Liver (tissue), 9 donors: Measurements from ENCODE around the gene NR2C1. TPM values are rescaled to one million over a fixed set of nuclear protein-coding genes. Genes with fewer than 3 reads are reported as not detected.

Experiments
- DNase-seq: peaks from one replicate; pipeline ENCODE4 v3.0.0-alpha.2; 2017; ENCODE audit warnings: low spot score
- H3K27ac ChIP-seq, 2 donors: one replicate each; pipeline ENCODE4 v1.7.0; 2013; ENCODE audit warnings: inconsistent platforms in 2 of 2, low read length in 2 of 2, control low read depth in 1 of 2, low read depth in 1 of 2, mild to moderate bottlenecking in 1 of 2
- H3K27me3 ChIP-seq, 4 donors: one replicate each; pipeline versions ENCODE4 v1.6.1 to v1.7.0; 2013; ENCODE audit warnings: low read length in 3 of 4, inconsistent platforms in 1 of 4, mild to moderate bottlenecking in 1 of 4, moderate library complexity in 1 of 4; ENCODE audit not compliant: control insufficient read depth in 4 of 4, insufficient read depth in 4 of 4
- H3K36me3 ChIP-seq, 4 donors: one replicate each; pipeline versions ENCODE4 v1.6.1 to v1.7.0; 2013; ENCODE audit warnings: low read length in 3 of 4, mild to moderate bottlenecking in 3 of 4, low read depth in 1 of 4, moderate library complexity in 1 of 4; ENCODE audit not compliant: control insufficient read depth in 4 of 4, insufficient read depth in 3 of 4
- H3K4me1 ChIP-seq, 4 donors: one replicate each; pipeline versions ENCODE4 v1.6.1 to v1.7.0; 2013; ENCODE audit warnings: low read length in 3 of 4, mild to moderate bottlenecking in 3 of 4, moderate library complexity in 1 of 4; ENCODE audit not compliant: control insufficient read depth in 4 of 4, insufficient read depth in 4 of 4
- H3K4me3 ChIP-seq, 3 donors: one replicate each; pipeline versions ENCODE4 v1.6.1 to v1.7.0; 2013; ENCODE audit warnings: low read length in 3 of 3, control low read depth in 1 of 3, low read depth in 1 of 3, mild to moderate bottlenecking in 1 of 3
- H3K9ac ChIP-seq, 2 donors: one replicate each; pipeline ENCODE4 v1.7.0; 2013; ENCODE audit warnings: low read length in 2 of 2, mild to moderate bottlenecking in 2 of 2, moderate library complexity in 2 of 2, control low read depth in 1 of 2, low read depth in 1 of 2
- H3K9me3 ChIP-seq, 4 donors: one replicate each; pipeline versions ENCODE4 v1.6.1 to v1.7.0; 2013; ENCODE audit warnings: low read length in 3 of 4; ENCODE audit not compliant: control insufficient read depth in 4 of 4
- EGR1 ChIP-seq, 2 donors: IDR thresholded peaks; 2 replicates each; pipeline ENCODE4 v1.6.1; 2016 to 2018; ENCODE audit warnings: antibody characterized with exemption in 2 of 2, low read depth in 2 of 2
- FOXA1 ChIP-seq: IDR thresholded peaks from 2 replicates; pipeline ENCODE4 v1.6.1; 2016; ENCODE audit warnings: antibody characterized with exemption
- FOXA2 ChIP-seq: IDR thresholded peaks from 2 replicates; pipeline ENCODE4 v1.6.1; 2016; ENCODE audit warnings: antibody characterized with exemption
- GABPA ChIP-seq, 2 donors: IDR thresholded peaks in 1 of 2; conservative IDR thresholded peaks in 1 of 2; 2 replicates each; pipeline ENCODE4 v1.6.1; 2016; ENCODE audit warnings: antibody characterized with exemption in 2 of 2, mild to moderate bottlenecking in 1 of 2, moderate library complexity in 1 of 2
- HNF4A ChIP-seq, 2 donors: conservative IDR thresholded peaks; 2 replicates each; pipeline ENCODE4 v1.6.1; 2016; ENCODE audit warnings: antibody characterized with exemption in 2 of 2, mild to moderate bottlenecking in 2 of 2
- HNF4G ChIP-seq: IDR thresholded peaks from 2 replicates; pipeline ENCODE4 v1.6.1; 2016; ENCODE audit warnings: antibody characterized with exemption
- JUND ChIP-seq, 2 donors: IDR thresholded peaks; 2 replicates each; pipeline ENCODE4 v1.6.1; 2016; ENCODE audit warnings: antibody characterized with exemption in 2 of 2
- NR2F2 ChIP-seq: IDR thresholded peaks from 2 replicates; pipeline ENCODE4 v1.6.1; 2016; ENCODE audit warnings: antibody characterized with exemption
- RAD21 ChIP-seq, 2 donors: IDR thresholded peaks; 2 replicates each; pipeline ENCODE4 v1.6.1; 2016; ENCODE audit warnings: antibody characterized with exemption in 2 of 2, mild to moderate bottlenecking in 2 of 2
- RXRA ChIP-seq, 2 donors: IDR thresholded peaks; 2 replicates each; pipeline ENCODE4 v1.6.1; 2017 to 2018; ENCODE audit warnings: antibody characterized with exemption in 2 of 2, mild to moderate bottlenecking in 1 of 2
- SP1 ChIP-seq: IDR thresholded peaks from 2 replicates; pipeline ENCODE4 v1.6.1; 2018; ENCODE audit warnings: antibody characterized with exemption, mild to moderate bottlenecking
- TAF1 ChIP-seq: conservative IDR thresholded peaks from 2 replicates; pipeline ENCODE4 v1.6.1; 2016; ENCODE audit warnings: antibody characterized with exemption, mild to moderate bottlenecking
- YY1 ChIP-seq: IDR thresholded peaks from 2 replicates; pipeline ENCODE4 v1.6.1; 2016; ENCODE audit warnings: antibody characterized with exemption, mild to moderate bottlenecking
- WGBS: extraction: QIAGEN DNeasy Blood & Tissue Kit; methylation state at CpG from one replicate; pipeline ENCODE4 v1.1.7; 2013; 5-methylcytosine and 5-hydroxymethylcytosine counted together
- polyA plus RNA-seq, 2 donors: library from polyadenylated mRNA; stranded (reverse) in 1 of 2; unstranded in 1 of 2; fragments of 200-250 nt in 1 of 2; fragments of >200 nt in 1 of 2; fragmentation: Nextera tagmentation in 1 of 2; extraction: Ambion mirVana in 1 of 2; gene quantifications; one replicate each; pipeline versions ENCODE4 v1.2.1 to v1.2.3, GENCODE V29; 2013 to 2015
- total RNA-seq, 2 donors: library from RNA; depleted of rRNA; stranded (reverse); fragments of >200 nt; gene quantifications; one replicate each; pipeline ENCODE4 v1.2.3, GENCODE V29; 2014
- TF ChIP-seq, protein P1 (sequence below): IDR thresholded peaks from 2 replicates; pipeline ENCODE4 v1.6.1; 2016; ENCODE audit warnings: antibody characterized with exemption, mild to moderate bottlenecking
- TF ChIP-seq, protein P2 (sequence below): IDR thresholded peaks from 2 replicates; pipeline ENCODE4 v1.6.1; 2016; ENCODE audit warnings: antibody characterized with exemption
- TF ChIP-seq, protein P3 (sequence below): IDR thresholded peaks from 2 replicates; pipeline ENCODE4 v1.6.1; 2016; ENCODE audit warnings: antibody characterized with exemption
- TF ChIP-seq, protein P4 (sequence below): IDR thresholded peaks from 2 replicates; pipeline ENCODE4 v1.6.1; 2016; ENCODE audit warnings: antibody characterized with exemption
- TF ChIP-seq, protein P5 (sequence below): fragments of 150-350 bp; IDR thresholded peaks from 2 replicates; pipeline ENCODE4 v1.5.1; 2017; ENCODE audit warnings: improper control_type of control experiment, low read depth, low read length; ENCODE audit not compliant: missing input control
- donor health status: healthy.
- donor health status: healthy.
- donor health status: healthy.
- donor health status: healthy.
- donor health status: healthy.

The NR2C1 gene
- total and polyA plus RNA-seq, 4 donors: 8.3 to 32.0 (median 21.0) TPM

DNA sequence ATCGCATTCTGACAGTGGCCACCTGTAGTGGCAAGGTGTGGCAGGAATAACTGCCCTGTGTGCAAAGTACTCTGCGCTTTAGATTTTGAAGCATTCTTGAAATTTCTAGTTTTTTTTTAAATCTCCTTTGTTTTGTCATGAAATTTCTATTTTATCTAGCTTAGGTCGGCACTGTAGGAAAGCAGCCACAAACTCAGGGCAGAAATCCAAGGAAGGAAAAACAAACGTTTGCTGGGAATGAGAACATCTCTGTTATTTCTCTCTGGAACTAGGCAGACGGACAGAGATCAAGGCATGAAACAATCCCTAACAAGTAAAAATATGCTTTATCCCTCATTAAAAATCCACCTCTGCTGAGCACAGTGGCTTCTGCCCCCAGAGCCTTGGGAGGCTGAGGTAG is 1.3 kb upstream of the NR2C1 start:
- WGBS: 48% methylated on average over 5 of the region's 5 CpGs
- Histone ChIP-seq H3K36me3 (peaks cover 0 to 3% (median 0%) of the 10 kb centered on the region in 4 donors), H3K4me1 (peaks cover 0 to 7% (median 5%) of the 10 kb centered on the region in 4 donors), H3K9ac (no peak overlapping the region), H3K27ac (no peak overlapping the region), H3K4me3 (no peak overlapping the region), H3K9me3 (no peaks in the 10 kb centered on the region), H3K27me3 (no peaks in the 10 kb centered on the region)
- no peak for DNase-seq
- TF ChIP-seq, protein P1, sequence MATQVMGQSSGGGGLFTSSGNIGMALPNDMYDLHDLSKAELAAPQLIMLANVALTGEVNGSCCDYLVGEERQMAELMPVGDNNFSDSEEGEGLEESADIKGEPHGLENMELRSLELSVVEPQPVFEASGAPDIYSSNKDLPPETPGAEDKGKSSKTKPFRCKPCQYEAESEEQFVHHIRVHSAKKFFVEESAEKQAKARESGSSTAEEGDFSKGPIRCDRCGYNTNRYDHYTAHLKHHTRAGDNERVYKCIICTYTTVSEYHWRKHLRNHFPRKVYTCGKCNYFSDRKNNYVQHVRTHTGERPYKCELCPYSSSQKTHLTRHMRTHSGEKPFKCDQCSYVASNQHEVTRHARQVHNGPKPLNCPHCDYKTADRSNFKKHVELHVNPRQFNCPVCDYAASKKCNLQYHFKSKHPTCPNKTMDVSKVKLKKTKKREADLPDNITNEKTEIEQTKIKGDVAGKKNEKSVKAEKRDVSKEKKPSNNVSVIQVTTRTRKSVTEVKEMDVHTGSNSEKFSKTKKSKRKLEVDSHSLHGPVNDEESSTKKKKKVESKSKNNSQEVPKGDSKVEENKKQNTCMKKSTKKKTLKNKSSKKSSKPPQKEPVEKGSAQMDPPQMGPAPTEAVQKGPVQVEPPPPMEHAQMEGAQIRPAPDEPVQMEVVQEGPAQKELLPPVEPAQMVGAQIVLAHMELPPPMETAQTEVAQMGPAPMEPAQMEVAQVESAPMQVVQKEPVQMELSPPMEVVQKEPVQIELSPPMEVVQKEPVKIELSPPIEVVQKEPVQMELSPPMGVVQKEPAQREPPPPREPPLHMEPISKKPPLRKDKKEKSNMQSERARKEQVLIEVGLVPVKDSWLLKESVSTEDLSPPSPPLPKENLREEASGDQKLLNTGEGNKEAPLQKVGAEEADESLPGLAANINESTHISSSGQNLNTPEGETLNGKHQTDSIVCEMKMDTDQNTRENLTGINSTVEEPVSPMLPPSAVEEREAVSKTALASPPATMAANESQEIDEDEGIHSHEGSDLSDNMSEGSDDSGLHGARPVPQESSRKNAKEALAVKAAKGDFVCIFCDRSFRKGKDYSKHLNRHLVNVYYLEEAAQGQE: no peak
- no peak for TF ChIP-seq JUND (IDR thresholded peaks at IDR 0.05)
- TF ChIP-seq NR2F2: no peak
- TF ChIP-seq, protein P2, sequence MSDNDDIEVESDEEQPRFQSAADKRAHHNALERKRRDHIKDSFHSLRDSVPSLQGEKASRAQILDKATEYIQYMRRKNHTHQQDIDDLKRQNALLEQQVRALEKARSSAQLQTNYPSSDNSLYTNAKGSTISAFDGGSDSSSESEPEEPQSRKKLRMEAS: no peak
- TF ChIP-seq TAF1: no peak
- TF ChIP-seq SP1: no peak
- TF ChIP-seq EGR1 (IDR thresholded peaks at IDR 0.05; ENCODE audit: low read depth in 2 of 2): no peak
- TF ChIP-seq HNF4G: no peak
- no peak for TF ChIP-seq FOXA1
- no peak for TF ChIP-seq FOXA2
- TF ChIP-seq RXRA (IDR thresholded peaks at IDR 0.05): no peak
- TF ChIP-seq, protein P3, sequence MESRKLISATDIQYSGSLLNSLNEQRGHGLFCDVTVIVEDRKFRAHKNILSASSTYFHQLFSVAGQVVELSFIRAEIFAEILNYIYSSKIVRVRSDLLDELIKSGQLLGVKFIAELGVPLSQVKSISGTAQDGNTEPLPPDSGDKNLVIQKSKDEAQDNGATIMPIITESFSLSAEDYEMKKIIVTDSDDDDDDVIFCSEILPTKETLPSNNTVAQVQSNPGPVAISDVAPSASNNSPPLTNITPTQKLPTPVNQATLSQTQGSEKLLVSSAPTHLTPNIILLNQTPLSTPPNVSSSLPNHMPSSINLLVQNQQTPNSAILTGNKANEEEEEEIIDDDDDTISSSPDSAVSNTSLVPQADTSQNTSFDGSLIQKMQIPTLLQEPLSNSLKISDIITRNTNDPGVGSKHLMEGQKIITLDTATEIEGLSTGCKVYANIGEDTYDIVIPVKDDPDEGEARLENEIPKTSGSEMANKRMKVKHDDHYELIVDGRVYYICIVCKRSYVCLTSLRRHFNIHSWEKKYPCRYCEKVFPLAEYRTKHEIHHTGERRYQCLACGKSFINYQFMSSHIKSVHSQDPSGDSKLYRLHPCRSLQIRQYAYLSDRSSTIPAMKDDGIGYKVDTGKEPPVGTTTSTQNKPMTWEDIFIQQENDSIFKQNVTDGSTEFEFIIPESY: no peak
- TF ChIP-seq HNF4A (conservative IDR thresholded peaks at IDR 0.05): no peak
- no peak for TF ChIP-seq RAD21 (IDR thresholded peaks at IDR 0.05)
- TF ChIP-seq, protein P4, sequence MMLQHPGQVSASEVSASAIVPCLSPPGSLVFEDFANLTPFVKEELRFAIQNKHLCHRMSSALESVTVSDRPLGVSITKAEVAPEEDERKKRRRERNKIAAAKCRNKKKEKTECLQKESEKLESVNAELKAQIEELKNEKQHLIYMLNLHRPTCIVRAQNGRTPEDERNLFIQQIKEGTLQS: no peak
- no peak for TF ChIP-seq GABPA (IDR thresholded peaks at IDR 0.05 in 1 of 2, conservative IDR thresholded peaks at IDR 0.05 in 1 of 2)
- no peak for TF ChIP-seq YY1
- TF ChIP-seq, protein P5, sequence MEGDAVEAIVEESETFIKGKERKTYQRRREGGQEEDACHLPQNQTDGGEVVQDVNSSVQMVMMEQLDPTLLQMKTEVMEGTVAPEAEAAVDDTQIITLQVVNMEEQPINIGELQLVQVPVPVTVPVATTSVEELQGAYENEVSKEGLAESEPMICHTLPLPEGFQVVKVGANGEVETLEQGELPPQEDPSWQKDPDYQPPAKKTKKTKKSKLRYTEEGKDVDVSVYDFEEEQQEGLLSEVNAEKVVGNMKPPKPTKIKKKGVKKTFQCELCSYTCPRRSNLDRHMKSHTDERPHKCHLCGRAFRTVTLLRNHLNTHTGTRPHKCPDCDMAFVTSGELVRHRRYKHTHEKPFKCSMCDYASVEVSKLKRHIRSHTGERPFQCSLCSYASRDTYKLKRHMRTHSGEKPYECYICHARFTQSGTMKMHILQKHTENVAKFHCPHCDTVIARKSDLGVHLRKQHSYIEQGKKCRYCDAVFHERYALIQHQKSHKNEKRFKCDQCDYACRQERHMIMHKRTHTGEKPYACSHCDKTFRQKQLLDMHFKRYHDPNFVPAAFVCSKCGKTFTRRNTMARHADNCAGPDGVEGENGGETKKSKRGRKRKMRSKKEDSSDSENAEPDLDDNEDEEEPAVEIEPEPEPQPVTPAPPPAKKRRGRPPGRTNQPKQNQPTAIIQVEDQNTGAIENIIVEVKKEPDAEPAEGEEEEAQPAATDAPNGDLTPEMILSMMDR: no peak
